ENCODE data around the gene ANKRD28. TPM values are rescaled to one million over a fixed set of nuclear protein-coding genes. Genes with fewer than 3 reads are reported as not detected.
"Not testable (repeated sequence)": the region's sequence is repeated elsewhere in the genome, so short reads cannot be mapped to it uniquely, and the experiment has no call there.

The ANKRD28 gene
- total RNA-seq, 2 experiments from 2014 or later = 27.3 to 28.4 TPM

DNA sequence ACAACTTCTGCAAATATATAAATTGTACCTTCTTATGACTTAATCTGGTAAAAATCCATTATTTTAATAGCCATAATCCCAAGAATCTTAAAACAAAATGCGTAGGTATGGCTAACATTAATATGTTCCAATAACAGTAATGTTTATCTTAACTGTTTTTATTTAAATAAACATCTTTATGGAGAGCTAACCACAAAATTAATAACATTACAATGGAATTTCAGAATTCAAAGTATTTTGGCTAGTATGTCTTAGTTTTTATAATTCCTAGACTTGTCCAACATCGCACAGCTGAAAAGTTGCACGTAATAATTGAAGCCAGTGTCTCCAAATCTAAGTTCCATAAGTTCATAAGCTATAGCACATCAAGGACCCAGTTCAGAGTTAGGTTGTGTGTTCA lies 47.6 kb downstream of the ANKRD28 start:
- ATAC-seq (no peak), DNase-seq (no peak)
- intact Hi-C loops (cut with DNase I, micrococcal nuclease) = no loop called here
- Mint-ChIP-seq H3K36me3 (ENCODE audit: low read depth) (peaks cover 45% of the 10 kb centered on the region), H3K27ac (no peak overlapping the region), H3K27me3 (no peaks in the 10 kb centered on the region), H3K9me3 (ENCODE audit: low read depth) (peaks cover 8% of the 10 kb centered on the region), H3K4me1 (peaks cover 39% of the 10 kb centered on the region), H3K4me3 (no peak overlapping the region)
- ChIA-PET CTCF (interaction anchor here (1.6 kb wide), 1 partner anchor 24 kb away, joined by 3 read pairs; no protein-coding TSS in a partner anchor), POLR2A (no interaction called here)

- H3K27me3 Mint-ChIP-seq, H3K4me3 Mint-ChIP-seq, DNase-seq, POLR2A ChIA-PET, CTCF ChIA-PET: not testable (repeated sequence)
- peak; percentile 78 for ATAC-seq
- Mint-ChIP-seq H3K4me1 (peaks cover 39% of the 10 kb centered on the region), H3K27ac (peak overlapping the region; percentile 73), H3K36me3 (ENCODE audit: low read depth) (peaks cover 60% of the 10 kb centered on the region), H3K9me3 (ENCODE audit: low read depth) (peaks cover 22% of the 10 kb centered on the region)
- intact Hi-C loops (cut with DNase I, micrococcal nuclease) = loop anchor here (1.0 to 5.0 kb wide), 4 partner anchors 23 to 115 kb away; partner anchors contain the start of gene ANKRD28 (in 1 of the 2)
Measured at GRCh38 chr3:15745896-15746295, 51.9 kb downstream of the ANKRD28 start.

DNA sequence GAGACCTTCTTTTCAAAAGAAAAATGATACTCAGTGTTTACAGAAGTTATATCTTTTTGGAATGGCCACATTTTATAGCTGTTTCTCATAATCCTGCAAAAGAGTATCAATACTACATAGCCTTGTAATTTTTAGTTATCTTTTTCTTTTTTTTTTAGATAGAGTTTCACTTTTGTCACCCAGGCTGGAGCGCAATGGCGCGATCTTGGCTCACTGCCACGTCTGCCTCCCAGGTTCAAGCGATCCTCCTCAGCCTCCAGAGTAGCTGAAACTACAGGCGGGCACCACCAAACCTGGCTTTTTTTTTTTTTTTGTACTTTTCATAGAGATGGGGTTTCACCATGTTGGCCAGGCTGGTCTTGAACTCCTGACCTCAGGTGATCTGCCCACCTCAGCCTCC lies 53.6 kb downstream of the ANKRD28 start:
- no peak for DNase-seq
- CTCF ChIA-PET = interaction anchor here (0.7 to 1.0 kb wide), 2 partner anchors 21 to 48 kb away, joined by 3 read pairs; no protein-coding TSS in a partner anchor
- ATAC-seq = no peak
- Mint-ChIP-seq H3K36me3 (ENCODE audit: low read depth) (peaks cover 64% of the 10 kb centered on the region), H3K27me3 (no peaks in the 10 kb centered on the region), H3K4me3 (no peak overlapping the region), H3K9me3 (ENCODE audit: low read depth) (peaks cover 29% of the 10 kb centered on the region), H3K4me1 (peaks cover 39% of the 10 kb centered on the region), H3K27ac (no peak overlapping the region)
- POLR2A ChIA-PET = no interaction called here
- intact Hi-C loops (cut with DNase I, micrococcal nuclease) = loop anchor here in 1 of 2 experiments (2.0 kb wide), 1 partner anchor 113 kb away; no protein-coding TSS in a partner anchor

DNA sequence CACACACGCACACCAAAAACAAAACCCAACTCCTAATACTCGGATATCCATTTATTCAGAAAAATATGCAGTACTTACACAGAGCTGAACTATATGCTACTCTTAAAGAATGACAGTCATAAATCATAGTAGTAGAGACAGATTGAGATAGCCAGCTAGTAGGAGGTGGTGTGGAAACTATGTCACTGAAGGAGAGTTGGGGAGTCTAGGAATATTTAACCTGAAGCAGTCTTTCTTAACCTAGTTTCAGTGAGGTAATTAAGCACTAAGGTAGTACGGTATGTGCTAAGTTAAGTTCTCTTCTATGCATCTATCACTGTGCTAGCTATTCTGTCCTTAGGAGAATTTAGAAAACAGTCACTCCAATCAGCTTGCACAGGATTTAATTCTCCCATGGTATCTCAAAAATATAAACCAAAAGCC lies 54.2 kb downstream of the ANKRD28 start:
- DNase-seq = no peak
- Mint-ChIP-seq H3K9me3 (ENCODE audit: low read depth) (peaks cover 34% of the 10 kb centered on the region), H3K27me3 (no peaks in the 10 kb centered on the region), H3K4me1 (peaks cover 39% of the 10 kb centered on the region), H3K36me3 (ENCODE audit: low read depth) (peaks cover 67% of the 10 kb centered on the region), H3K4me3 (no peak overlapping the region), H3K27ac (no peak overlapping the region)
- ChIA-PET POLR2A (interaction anchor here (0.6 kb wide), 1 partner anchor 28 kb away, joined by 4 read pairs; no protein-coding TSS in a partner anchor), CTCF (interaction anchor here (0.7 to 1.0 kb wide), 2 partner anchors 21 to 48 kb away, joined by 3 read pairs; no protein-coding TSS in a partner anchor)
- no peak for ATAC-seq
- intact Hi-C loops (cut with DNase I, micrococcal nuclease) = loop anchor here in 1 of 2 experiments (2.0 kb wide), 1 partner anchor 113 kb away; no protein-coding TSS in a partner anchor

GRCh38 chr3:15742236-15742635 lies 55.5 kb downstream of the ANKRD28 start:
- H3K9me3 Mint-ChIP-seq (ENCODE audit: low read depth) = peaks cover 38% of the 10 kb centered on the region
- POLR2A ChIA-PET; intact Hi-C loops (cut with DNase I, micrococcal nuclease): not testable (repeated sequence)

GRCh38 chr3:15738616-15739005 lies 59.2 kb downstream of the ANKRD28 start:
- peak; percentile 6 for DNase-seq
- Mint-ChIP-seq H3K9me3 (ENCODE audit: low read depth) (peaks cover 29% of the 10 kb centered on the region), H3K36me3 (ENCODE audit: low read depth) (peaks cover 54% of the 10 kb centered on the region)
- H3K4me1 Mint-ChIP-seq; ATAC-seq; H3K27ac Mint-ChIP-seq; intact Hi-C loops (cut with DNase I, micrococcal nuclease); H3K27me3 Mint-ChIP-seq; CTCF ChIA-PET; H3K4me3 Mint-ChIP-seq; POLR2A ChIA-PET: not testable (repeated sequence)

More at GRCh38 chr3:15742236-15742635, 55.5 kb downstream of the ANKRD28 start:
- H3K4me3 Mint-ChIP-seq, CTCF ChIA-PET, H3K27me3 Mint-ChIP-seq, ATAC-seq, DNase-seq, H3K27ac Mint-ChIP-seq: not testable (repeated sequence)
- Mint-ChIP-seq H3K36me3 (ENCODE audit: low read depth) (peaks cover 62% of the 10 kb centered on the region), H3K4me1 (peaks cover 28% of the 10 kb centered on the region)

DNA sequence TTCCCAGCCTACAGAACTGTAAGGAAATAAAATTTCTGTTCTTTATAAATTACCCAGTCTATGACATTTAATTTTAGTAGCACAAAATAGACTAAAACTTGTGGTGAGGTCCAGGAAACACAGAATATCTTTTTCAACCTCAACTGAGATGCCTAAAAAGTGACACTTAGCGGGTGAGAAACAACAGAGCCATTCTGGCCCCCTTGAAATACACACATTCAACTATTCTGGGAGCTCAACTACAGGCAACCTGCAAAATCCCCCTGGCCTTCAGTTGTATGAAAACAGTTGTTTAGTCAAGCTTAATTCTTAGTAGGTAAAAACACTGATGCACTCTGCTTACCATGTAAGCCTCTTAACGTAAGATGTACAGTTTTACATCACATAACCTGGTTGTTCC lies 66.8 kb downstream of the ANKRD28 start:
- Mint-ChIP-seq H3K27me3 (no peaks in the 10 kb centered on the region), H3K27ac (no peak overlapping the region), H3K4me3 (no peak overlapping the region), H3K36me3 (ENCODE audit: low read depth) (peaks cover 26% of the 10 kb centered on the region), H3K4me1 (peaks cover 9% of the 10 kb centered on the region), H3K9me3 (ENCODE audit: low read depth) (no peaks in the 10 kb centered on the region)
- no peak for ATAC-seq
- intact Hi-C loops (cut with DNase I, micrococcal nuclease) = no loop called here
- no peak for DNase-seq
- ChIA-PET CTCF (no interaction called here), POLR2A (no interaction called here)

GRCh38 chr3:15728766-15729165 lies 69.0 kb downstream of the ANKRD28 start:
- CTCF ChIA-PET = no interaction called here
- H3K27me3 Mint-ChIP-seq = no peaks in the 10 kb centered on the region
- H3K9me3 Mint-ChIP-seq (ENCODE audit: low read depth) = no peaks in the 10 kb centered on the region
- peaks cover 23% of the 10 kb centered on the region for H3K36me3 Mint-ChIP-seq (ENCODE audit: low read depth)
- intact Hi-C loops (cut with DNase I, micrococcal nuclease) = no loop called here
- no peak for ATAC-seq
- H3K27ac Mint-ChIP-seq = no peak overlapping the region
- no peak for DNase-seq
- no peak overlapping the region for H3K4me3 Mint-ChIP-seq
- POLR2A ChIA-PET = no interaction called here
- peaks cover 16% of the 10 kb centered on the region for H3K4me1 Mint-ChIP-seq

DNA sequence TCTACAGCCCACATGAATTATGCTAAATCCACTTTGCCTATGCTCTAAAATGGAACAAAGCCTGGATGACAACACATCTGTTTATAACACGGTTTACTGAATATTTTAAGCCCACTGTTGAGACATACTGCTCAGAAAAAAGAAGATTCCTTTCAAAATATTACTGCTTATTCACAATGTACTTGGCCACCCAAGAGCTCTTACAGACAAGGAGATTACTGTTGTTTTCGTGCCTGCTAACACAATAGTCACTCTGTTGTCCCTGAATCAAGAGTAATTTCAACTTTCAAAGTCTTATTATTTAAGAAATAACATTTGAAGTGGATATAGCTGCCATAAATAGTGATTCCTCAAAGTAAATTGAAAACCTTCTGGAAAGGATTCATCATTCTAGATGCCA lies 70.9 kb downstream of the ANKRD28 start:
- Mint-ChIP-seq H3K4me1 (peaks cover 16% of the 10 kb centered on the region), H3K4me3 (no peak overlapping the region), H3K27ac (no peak overlapping the region), H3K9me3 (ENCODE audit: low read depth) (no peaks in the 10 kb centered on the region), H3K36me3 (ENCODE audit: low read depth) (peaks cover 23% of the 10 kb centered on the region), H3K27me3 (no peaks in the 10 kb centered on the region)
- ChIA-PET CTCF (interaction anchor here (1.0 to 1.8 kb wide), 5 partner anchors 13 to 86 kb away, joined by 3 to 6 read pairs (median 3); no protein-coding TSS in a partner anchor), POLR2A (no interaction called here)
- no peak for DNase-seq
- intact Hi-C loops (cut with DNase I, micrococcal nuclease) = no loop called here
- no peak for ATAC-seq

DNA sequence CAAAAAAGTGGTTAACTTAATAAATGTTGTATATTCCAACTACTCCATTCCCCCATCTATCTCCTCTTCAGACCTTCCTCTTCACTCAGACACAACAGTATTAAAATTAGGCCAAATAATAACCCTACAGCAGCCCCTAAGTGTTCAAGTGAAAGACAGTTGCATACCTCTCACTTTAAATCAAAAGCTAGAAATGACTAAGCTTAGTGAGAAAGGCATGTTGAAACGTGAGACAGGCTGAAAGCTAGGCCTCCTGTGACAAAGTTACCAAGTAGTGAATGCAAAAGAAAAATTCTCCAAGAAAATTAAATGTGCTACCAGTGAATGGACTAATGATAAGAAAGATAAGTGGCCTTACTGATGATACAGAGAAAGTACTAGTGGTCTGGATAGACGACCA lies 71.7 kb downstream of the ANKRD28 start:
- H3K27me3 Mint-ChIP-seq = no peaks in the 10 kb centered on the region
- no peaks in the 10 kb centered on the region for H3K9me3 Mint-ChIP-seq (ENCODE audit: low read depth)
- POLR2A ChIA-PET = no interaction called here
- H3K4me1 Mint-ChIP-seq = peaks cover 16% of the 10 kb centered on the region
- no peak overlapping the region for H3K27ac Mint-ChIP-seq
- DNase-seq (peak; percentile 15), ATAC-seq (peak; percentile 81)
- peaks cover 21% of the 10 kb centered on the region for H3K36me3 Mint-ChIP-seq (ENCODE audit: low read depth)
- no peak overlapping the region for H3K4me3 Mint-ChIP-seq
- intact Hi-C loops (cut with DNase I, micrococcal nuclease) = no loop called here
- CTCF ChIA-PET = interaction anchor here (0.7 to 1.8 kb wide), 6 partner anchors 12 to 98 kb away, joined by 3 to 6 read pairs (median 3); no protein-coding TSS in a partner anchor

DNA sequence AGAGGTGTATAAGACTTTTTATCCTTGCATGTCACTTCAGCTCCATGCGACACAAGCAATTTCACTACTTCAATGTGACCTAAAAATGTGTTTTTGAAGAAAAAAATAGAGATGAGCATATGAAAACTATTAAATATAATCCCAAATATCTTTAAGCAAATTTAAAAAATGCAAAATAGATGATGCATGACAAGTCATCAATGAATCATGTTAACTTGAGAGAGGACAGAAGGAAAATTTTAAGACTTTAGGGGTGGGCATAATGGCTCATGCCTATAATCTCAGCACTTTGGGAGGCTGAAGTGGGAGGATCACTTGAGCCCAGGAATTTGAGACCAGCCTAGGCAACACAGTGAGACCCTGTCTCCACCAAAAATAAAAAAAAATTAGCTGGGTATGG lies 73.3 kb downstream of the ANKRD28 start:
- Mint-ChIP-seq H3K4me1 (peaks cover 16% of the 10 kb centered on the region), H3K27ac (no peak overlapping the region), H3K36me3 (ENCODE audit: low read depth) (peaks cover 29% of the 10 kb centered on the region), H3K4me3 (no peak overlapping the region), H3K9me3 (ENCODE audit: low read depth) (no peaks in the 10 kb centered on the region), H3K27me3 (no peaks in the 10 kb centered on the region)
- no peak for ATAC-seq
- ChIA-PET POLR2A (no interaction called here), CTCF (interaction anchor here (0.6 to 1.8 kb wide), 3 partner anchors 11 to 19 kb away, joined by 3 to 5 read pairs (median 4); no protein-coding TSS in a partner anchor)
- no peak for DNase-seq
- intact Hi-C loops (cut with DNase I, micrococcal nuclease) = no loop called here

DNA sequence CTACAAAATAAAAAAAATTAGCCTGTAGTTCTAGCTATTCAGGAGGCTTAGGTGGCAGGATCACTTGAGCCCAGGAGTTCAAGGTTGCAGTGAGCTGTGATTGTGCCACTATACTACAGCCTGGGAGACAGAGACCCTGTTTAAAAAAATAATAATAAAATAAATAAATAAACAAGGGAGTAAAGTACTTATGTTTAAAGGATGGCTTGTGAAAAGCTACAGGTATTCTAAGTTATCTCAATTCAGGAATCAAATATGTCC lies 74.2 kb downstream of the ANKRD28 start:
- H3K4me1 Mint-ChIP-seq = peaks cover 16% of the 10 kb centered on the region
- POLR2A ChIA-PET = no interaction called here
- H3K27ac Mint-ChIP-seq = no peak overlapping the region
- ATAC-seq = no peak
- CTCF ChIA-PET = interaction anchor here (0.6 to 1.8 kb wide), 2 partner anchors 10 to 534 kb away, joined by 4 to 5 read pairs; no protein-coding TSS in a partner anchor
- no peak for DNase-seq
- peaks cover 31% of the 10 kb centered on the region for H3K36me3 Mint-ChIP-seq (ENCODE audit: low read depth)
- H3K9me3 Mint-ChIP-seq (ENCODE audit: low read depth) = no peaks in the 10 kb centered on the region
- H3K27me3 Mint-ChIP-seq = no peaks in the 10 kb centered on the region
- intact Hi-C loops (cut with DNase I, micrococcal nuclease) = no loop called here
- H3K4me3 Mint-ChIP-seq = no peak overlapping the region
